ENCODE measurements around the gene ANGPT4.

ANGPT4 gene

GRCh38 chr20:824490-824889 is 91.6 kb downstream of the ANGPT4 start:
- no peak for TF ChIP-seq CTCF (IDR thresholded peaks at IDR 0.05; ENCODE audit: control insufficient read depth, extremely low read depth, insufficient read depth)
- no peak for DNase-seq (ENCODE audit: low read depth)
- no peak overlapping the region for H3K4me3 ChIP-seq (ENCODE audit: low read depth, low read length)

GRCh38 chr20:823574-823902 is 92.6 kb downstream of the ANGPT4 start:
- no peak overlapping the region for H3K4me3 ChIP-seq (ENCODE audit: low read depth, low read length)
- no peak for DNase-seq (ENCODE audit: low read depth)
- no peak for TF ChIP-seq CTCF (IDR thresholded peaks at IDR 0.05; ENCODE audit: control insufficient read depth, extremely low read depth, insufficient read depth)

GRCh38 chr20:822651-823573 is 93.2 kb downstream of the ANGPT4 start:
- H3K4me3 ChIP-seq (ENCODE audit: low read depth, low read length), result no peak overlapping the region
- no peak for DNase-seq (ENCODE audit: low read depth)
- no peak for TF ChIP-seq CTCF (IDR thresholded peaks at IDR 0.05; ENCODE audit: control insufficient read depth, extremely low read depth, insufficient read depth)

GRCh38 chr20:821731-822065 is 94.4 kb downstream of the ANGPT4 start:
- DNase-seq (ENCODE audit: low read depth), result no peak
- TF ChIP-seq CTCF (IDR thresholded peaks at IDR 0.05; ENCODE audit: control insufficient read depth, extremely low read depth, insufficient read depth), result no peak
- H3K4me3 ChIP-seq (ENCODE audit: low read depth, low read length), result no peak overlapping the region

GRCh38 chr20:821046-821730 is 94.9 kb downstream of the ANGPT4 start:
- no peak for TF ChIP-seq CTCF (IDR thresholded peaks at IDR 0.05; ENCODE audit: control insufficient read depth, extremely low read depth, insufficient read depth)
- no peak for DNase-seq (ENCODE audit: low read depth)
- no peak overlapping the region for H3K4me3 ChIP-seq (ENCODE audit: low read depth, low read length)

- DNase-seq (ENCODE audit: low read depth), result no peak
- H3K4me3 ChIP-seq (ENCODE audit: low read depth, low read length), result no peak overlapping the region
- no peak for TF ChIP-seq CTCF (IDR thresholded peaks at IDR 0.05; ENCODE audit: control insufficient read depth, extremely low read depth, insufficient read depth)
Observed at GRCh38 chr20:820323-820953, 95.7 kb downstream of the ANGPT4 start.
